Left ventricle myocardium inferior (tissue), 1 donor: ENCODE results near the gene WNT7B. TPM values are rescaled to one million over a fixed set of nuclear protein-coding genes. Genes with fewer than 3 reads are reported as not detected.
A peak's percentile ranks its signal among the peaks of the same experiment; 100 is the strongest.

Source experiments
- DNase-seq: peaks from one replicate; pipeline ENCODE4 v3.0.0-alpha.2; 2020
- H3K27ac ChIP-seq: fragments of 200-600 bp; replicated peaks from 2 replicates; pipeline ENCODE4 v1.8.0; 2021
- H3K27me3 ChIP-seq: fragments of 200-600 bp; 2 replicates; pipeline ENCODE4 v1.8.0; 2021; ENCODE audit warnings: low read depth
- H3K36me3 ChIP-seq: fragments of 200-600 bp; 2 replicates; pipeline ENCODE4 v1.8.0; 2021
- H3K4me1 ChIP-seq: fragments of 200-600 bp; 2 replicates; pipeline ENCODE4 v1.8.0; 2021
- H3K4me3 ChIP-seq: fragments of 200-600 bp; 2 replicates; pipeline ENCODE4 v1.8.0; 2021; ENCODE audit warnings: mild to moderate bottlenecking, moderate library complexity
- H3K9me3 ChIP-seq: fragments of 200-600 bp; replicated peaks from 2 replicates; pipeline ENCODE4 v1.8.0; 2021
- CTCF ChIP-seq: fragments of 200-600 bp; IDR thresholded peaks from 2 replicates; pipeline ENCODE4 v1.8.0; 2021; ENCODE audit warnings: antibody characterized with exemption, mild to moderate bottlenecking, borderline replicate concordance
- intact Hi-C: fragments of 100-400 bp; cut with micrococcal nuclease; formaldehyde crosslinking; loops from one replicate; pipeline ENCODE4 v1.11.0; 2022
- total RNA-seq: library from RNA; stranded (reverse); fragmentation: NEBNext Ultra II Directional; extraction: Animal tissue kit (Norgen Biotek cat#: 25700); gene quantifications from one replicate; pipeline ENCODE4 v1.2.1, GENCODE V29; 2021
- donor health status: DM: no; HTN: yes; CAD: no; lungs with severe emphysema.

The WNT7B gene
- total RNA-seq, 1 donor from 2014 or later = not detected

DNA sequence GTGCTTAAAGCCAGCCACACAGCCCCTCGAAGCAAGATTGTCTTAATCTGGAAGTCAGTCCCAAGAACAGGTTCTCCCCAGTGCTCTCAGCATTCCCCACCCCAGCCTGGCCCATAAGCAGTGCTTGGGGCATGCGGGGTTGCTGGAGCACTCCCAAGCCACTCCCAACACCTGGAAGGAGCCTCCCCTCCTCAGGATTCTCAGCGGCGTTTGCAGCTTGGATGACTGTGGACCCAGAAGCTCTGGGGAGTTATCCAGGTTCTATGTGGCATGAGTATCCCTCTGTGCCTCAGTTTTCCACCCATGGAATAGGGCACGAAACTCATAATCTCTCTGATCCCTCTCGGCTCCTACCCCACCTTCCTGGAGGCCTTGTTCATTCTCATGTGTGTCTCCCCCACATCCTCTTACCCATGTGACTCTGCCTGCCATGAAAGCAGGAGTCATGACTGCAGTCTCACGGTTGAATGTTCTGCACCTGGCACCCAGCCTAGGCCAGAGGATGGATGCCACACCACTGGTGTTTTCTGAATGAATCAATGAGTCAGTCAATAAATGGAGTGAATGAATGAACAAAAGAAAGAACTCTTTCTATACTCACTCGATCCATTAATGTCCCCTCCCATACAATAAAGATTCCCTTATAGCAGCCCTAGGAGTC is 33.4 kb upstream of the WNT7B start:
- peak overlapping the region; percentile 99 for H3K27ac ChIP-seq
- peak; percentile 11 for DNase-seq
- TF ChIP-seq CTCF = no peak
- no peaks in the 10 kb centered on the region for H3K36me3 ChIP-seq
- intact Hi-C loops = no loop called here
- no peak overlapping the region for H3K4me3 ChIP-seq
- H3K27me3 ChIP-seq = no peaks in the 10 kb centered on the region
- peaks cover 12% of the 10 kb centered on the region for H3K9me3 ChIP-seq
- peaks cover 80% of the 10 kb centered on the region for H3K4me1 ChIP-seq

GRCh38 chr22:46009730-46010129 is 32.8 kb upstream of the WNT7B start:
- Histone ChIP-seq H3K36me3 (no peaks in the 10 kb centered on the region), H3K9me3 (peaks cover 12% of the 10 kb centered on the region), H3K4me1 (peaks cover 76% of the 10 kb centered on the region), H3K27ac (no peak overlapping the region), H3K4me3 (no peak overlapping the region), H3K27me3 (no peaks in the 10 kb centered on the region)
- peak; percentile 7 for DNase-seq
- TF ChIP-seq CTCF = no peak
- intact Hi-C loops = loop anchor here (5.0 kb wide), 1 partner anchor 108 kb away; no protein-coding TSS in a partner anchor

DNA sequence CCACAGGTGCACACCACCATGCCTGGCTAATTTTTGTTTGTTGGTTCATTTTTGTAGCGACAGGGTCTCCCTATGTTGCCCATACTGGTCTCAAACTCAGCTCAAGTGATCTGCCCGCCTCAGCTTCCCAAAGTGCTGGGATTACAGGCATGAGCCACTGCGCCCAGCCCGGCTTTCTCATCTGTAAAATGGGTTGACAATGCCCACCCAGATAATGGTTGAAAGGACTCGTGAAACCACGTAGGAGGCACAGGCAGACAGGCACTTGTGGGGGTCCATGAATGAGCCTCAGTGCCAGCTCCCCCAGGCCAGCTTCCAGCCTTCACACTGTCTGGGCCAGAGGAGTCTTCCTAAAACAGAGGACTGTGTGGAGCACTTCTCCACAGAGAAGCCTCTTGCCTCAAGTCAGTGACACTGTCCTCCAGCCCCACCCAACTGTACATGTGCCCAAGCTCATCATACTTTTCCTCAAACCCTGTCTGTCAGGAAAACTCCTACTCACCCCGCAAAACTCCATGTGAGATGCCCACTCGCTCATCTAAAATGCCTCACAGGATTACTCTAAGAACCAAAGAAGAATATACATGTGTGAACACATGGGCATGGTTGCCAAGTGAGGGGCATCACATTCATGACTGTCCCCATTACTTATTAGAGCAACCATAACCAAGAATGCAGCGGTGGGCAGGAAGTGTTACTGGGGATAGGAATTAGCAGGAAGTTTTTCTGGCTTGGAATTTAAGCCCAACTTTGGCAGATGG is 32.1 kb upstream of the WNT7B start:
- peak overlapping the region; percentile 98 for H3K27ac ChIP-seq
- intact Hi-C loops = loop anchor here (5.0 kb wide), 1 partner anchor 108 kb away; no protein-coding TSS in a partner anchor
- peak; percentile 9 for DNase-seq
- H3K27me3 ChIP-seq = no peaks in the 10 kb centered on the region
- peaks cover 70% of the 10 kb centered on the region for H3K4me1 ChIP-seq
- no peaks in the 10 kb centered on the region for H3K36me3 ChIP-seq
- H3K4me3 ChIP-seq = no peak overlapping the region
- TF ChIP-seq CTCF = no peak
- peaks cover 12% of the 10 kb centered on the region for H3K9me3 ChIP-seq

DNA sequence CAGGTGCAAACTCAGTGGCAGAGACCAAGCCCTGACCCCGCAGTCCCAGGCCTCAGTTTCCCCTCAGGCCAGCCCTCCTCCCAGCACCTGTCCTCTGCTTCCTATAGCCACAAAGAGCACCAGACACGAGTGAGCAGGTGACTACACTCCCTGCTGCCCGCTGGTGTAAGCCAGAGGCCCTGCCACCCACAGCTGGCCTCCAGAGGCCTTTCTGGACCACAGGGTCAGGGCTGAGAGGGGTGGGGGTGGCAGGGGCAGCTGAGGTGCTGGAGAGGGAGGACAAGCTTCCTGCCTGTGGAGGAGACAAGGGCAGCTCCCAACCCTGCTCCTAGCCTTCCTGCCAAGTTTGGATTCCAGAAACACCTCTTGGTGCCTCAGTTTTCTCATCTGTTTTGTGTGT is 31.3 kb upstream of the WNT7B start:
- no peaks in the 10 kb centered on the region for H3K36me3 ChIP-seq
- DNase-seq = peak; percentile 25
- H3K4me3 ChIP-seq = peak overlapping the region; percentile 31
- peaks cover 70% of the 10 kb centered on the region for H3K4me1 ChIP-seq
- H3K27ac ChIP-seq = peak overlapping the region; percentile 98
- H3K27me3 ChIP-seq = no peaks in the 10 kb centered on the region
- intact Hi-C loops = loop anchor here (5.0 kb wide), 1 partner anchor 109 kb away; no protein-coding TSS in a partner anchor
- H3K9me3 ChIP-seq = peaks cover 12% of the 10 kb centered on the region
- peak; percentile 3 for TF ChIP-seq CTCF

- H3K4me1 ChIP-seq = peaks cover 70% of the 10 kb centered on the region
- H3K9me3 ChIP-seq = peaks cover 12% of the 10 kb centered on the region
- intact Hi-C loops = loop anchor here (5.0 kb wide), 1 partner anchor 109 kb away; no protein-coding TSS in a partner anchor
- TF ChIP-seq CTCF = peak; percentile 17
- DNase-seq = peak; percentile 86
- H3K27me3 ChIP-seq = no peaks in the 10 kb centered on the region
- peak overlapping the region; percentile 31 for H3K4me3 ChIP-seq
- H3K36me3 ChIP-seq = no peaks in the 10 kb centered on the region
- H3K27ac ChIP-seq = peak overlapping the region; percentile 98
Observed at GRCh38 chr22:46007848-46008261, 30.9 kb upstream of the WNT7B start.
